HepG2 (cell line): ENCODE data around the gene SRP9. TPM values are rescaled to one million over a fixed set of nuclear protein-coding genes. Genes with fewer than 3 reads are reported as not detected.

Source experiments
- ARID2 ChIP-seq: sonication (generic); formaldehyde crosslinking; IDR thresholded peaks from 2 replicates; pipeline ENCODE4 v1.8.1; 2022; ENCODE audit warnings: mild to moderate bottlenecking, missing genetic modification reagents, borderline replicate concordance
- CCDC6 ChIP-seq: sonication (generic); formaldehyde crosslinking; IDR thresholded peaks from 2 replicates; pipeline ENCODE4 v1.8.1; 2022; ENCODE audit warnings: mild to moderate bottlenecking, missing genetic modification reagents, moderate library complexity
- ETV6 ChIP-seq: sonication (generic); formaldehyde crosslinking; conservative IDR thresholded peaks from 2 replicates; pipeline ENCODE4 v1.4.0; 2020; ENCODE audit warnings: missing genetic modification reagents
- FOXA1 ChIP-seq, 2 experiments: fragments of 450-650 bp in 1 of 2; sonication (generic) in 1 of 2; formaldehyde crosslinking in 1 of 2; IDR thresholded peaks; 2 replicates each; pipeline versions ENCODE4 v1.4.0 to v1.6.1; 2016 to 2020; ENCODE audit warnings: missing genetic modification reagents in 1 of 2
- HOXA7 ChIP-seq: sonication (generic); formaldehyde crosslinking; IDR thresholded peaks from 2 replicates; pipeline ENCODE4 v1.8.1; 2022; ENCODE audit warnings: mild to moderate bottlenecking, missing genetic modification reagents, moderate library complexity
- MNT ChIP-seq: fragments of 450-650 bp; IDR thresholded peaks from 2 replicates; pipeline ENCODE4 v1.6.1; 2016
- PATZ1 ChIP-seq: sonication (generic); formaldehyde crosslinking; IDR thresholded peaks from 2 replicates; pipeline ENCODE4 v1.4.0; 2020; ENCODE audit warnings: missing genetic modification reagents
- RNF219 ChIP-seq: sonication (generic); formaldehyde crosslinking; IDR thresholded peaks from 2 replicates; pipeline ENCODE4 v1.5.0; 2020; ENCODE audit warnings: mild to moderate bottlenecking, missing genetic modification reagents
- ZC3H13 ChIP-seq: sonication (generic); formaldehyde crosslinking; IDR thresholded peaks from 2 replicates; pipeline ENCODE4 v1.8.1; 2023; ENCODE audit warnings: mild to moderate bottlenecking, missing genetic modification reagents, moderate library complexity
- ZMYM2 ChIP-seq: sonication (generic); formaldehyde crosslinking; IDR thresholded peaks from 2 replicates; pipeline ENCODE4 v1.8.0; 2022; ENCODE audit warnings: mild to moderate bottlenecking, missing genetic modification reagents
- ZNF160 ChIP-seq: sonication (generic); formaldehyde crosslinking; IDR thresholded peaks from 2 replicates; pipeline ENCODE4 v1.8.0; 2022; ENCODE audit warnings: mild to moderate bottlenecking, inconsistent platforms, missing genetic modification reagents
- ZNF839 ChIP-seq: sonication (generic); formaldehyde crosslinking; IDR thresholded peaks from 2 replicates; pipeline ENCODE4 v1.4.0; 2020; ENCODE audit warnings: missing genetic modification reagents, mild to moderate bottlenecking, borderline replicate concordance
- ZNF878 ChIP-seq: sonication (generic); formaldehyde crosslinking; IDR thresholded peaks from 2 replicates; pipeline ENCODE4 v1.8.1; 2023; ENCODE audit warnings: mild to moderate bottlenecking, missing genetic modification reagents, moderate library complexity
- ZNF879 ChIP-seq: sonication (generic); formaldehyde crosslinking; IDR thresholded peaks from 2 replicates; pipeline ENCODE4 v1.8.1; 2023; ENCODE audit warnings: missing genetic modification reagents
- polyA plus RNA-seq, 8 experiments: library from polyadenylated mRNA; depleted of rRNA in 3 of 8; stranded (reverse) in 7 of 8; unstranded in 1 of 8; fragments of >200 nt; fragmentation: Illumina TruSeq in 4 of 8; extraction: Trizol in 4 of 8; gene quantifications; 2 replicates each; pipeline versions ENCODE4 v1.2.1 to v1.2.3, GENCODE V29; 2011 to 2016; ENCODE audit warnings: low read depth in 4 of 8, missing spikeins in 1 of 8, mixed read lengths in 1 of 8; ENCODE audit not compliant: insufficient read depth in 1 of 8
- total RNA-seq, 5 experiments: library from RNA; depleted of rRNA; stranded (reverse); fragments of >200 nt; fragmentation: Illumina TruSeq; extraction: Trizol; gene quantifications; 2 replicates each; pipeline ENCODE4 v1.2.3, GENCODE V29; 2016; ENCODE audit warnings: low read depth in 1 of 5
- TF ChIP-seq, protein P1 (sequence below): sonication (generic); formaldehyde crosslinking; IDR thresholded peaks from 2 replicates; pipeline ENCODE4 v1.5.0; 2020; ENCODE audit warnings: missing genetic modification reagents
- TF ChIP-seq, protein P2 (sequence below): sonication (generic); formaldehyde crosslinking; IDR thresholded peaks from 2 replicates; pipeline ENCODE4 v1.5.1; 2020; ENCODE audit warnings: mild to moderate bottlenecking, missing genetic modification reagents, borderline replicate concordance
- TF ChIP-seq, protein P3 (sequence below): sonication (generic); formaldehyde crosslinking; IDR thresholded peaks from 2 replicates; pipeline ENCODE4 v1.4.0; 2020; ENCODE audit warnings: mild to moderate bottlenecking, low read depth, missing genetic modification reagents

The SRP9 gene
- total and polyA plus RNA-seq, 2 of the 13 experiments (the other 11 are each of a cell fraction or from before 2014, with no cell fraction given): 251 to 307 TPM

GRCh38 chr1:225762444-225762843 lies 15.2 kb upstream of the SRP9 start (continued):
- TF ChIP-seq MNT (no peak), HOXA7 (CRISPR knock-in tag) (no peak), ZNF160 (CRISPR knock-in tag) (no peak), FOXA1 (IDR thresholded peaks at IDR 0.05) (no peak), FOXA1 (CRISPR knock-in tag; IDR thresholded peaks at IDR 0.05) (0 out of 2 replicates have a peak, but pooled peaks have one; percentile 25), RNF219 (CRISPR knock-in tag) (no peak), PATZ1 (CRISPR knock-in tag) (peak; percentile 91), ZMYM2 (no peak), ZNF878 (no peak), ZNF839 (CRISPR knock-in tag) (no peak), ZNF879 (CRISPR knock-in tag) (no peak), ARID2 (0 out of 2 replicates have a peak, but pooled peaks have one; percentile 36), CCDC6 (CRISPR knock-in tag) (no peak), ZC3H13 (CRISPR knock-in tag) (no peak), ETV6 (no peak)
- TF ChIP-seq, protein P1, sequence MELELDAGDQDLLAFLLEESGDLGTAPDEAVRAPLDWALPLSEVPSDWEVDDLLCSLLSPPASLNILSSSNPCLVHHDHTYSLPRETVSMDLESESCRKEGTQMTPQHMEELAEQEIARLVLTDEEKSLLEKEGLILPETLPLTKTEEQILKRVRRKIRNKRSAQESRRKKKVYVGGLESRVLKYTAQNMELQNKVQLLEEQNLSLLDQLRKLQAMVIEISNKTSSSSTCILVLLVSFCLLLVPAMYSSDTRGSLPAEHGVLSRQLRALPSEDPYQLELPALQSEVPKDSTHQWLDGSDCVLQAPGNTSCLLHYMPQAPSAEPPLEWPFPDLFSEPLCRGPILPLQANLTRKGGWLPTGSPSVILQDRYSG (CRISPR knock-in tag): no peak
- TF ChIP-seq, protein P2, sequence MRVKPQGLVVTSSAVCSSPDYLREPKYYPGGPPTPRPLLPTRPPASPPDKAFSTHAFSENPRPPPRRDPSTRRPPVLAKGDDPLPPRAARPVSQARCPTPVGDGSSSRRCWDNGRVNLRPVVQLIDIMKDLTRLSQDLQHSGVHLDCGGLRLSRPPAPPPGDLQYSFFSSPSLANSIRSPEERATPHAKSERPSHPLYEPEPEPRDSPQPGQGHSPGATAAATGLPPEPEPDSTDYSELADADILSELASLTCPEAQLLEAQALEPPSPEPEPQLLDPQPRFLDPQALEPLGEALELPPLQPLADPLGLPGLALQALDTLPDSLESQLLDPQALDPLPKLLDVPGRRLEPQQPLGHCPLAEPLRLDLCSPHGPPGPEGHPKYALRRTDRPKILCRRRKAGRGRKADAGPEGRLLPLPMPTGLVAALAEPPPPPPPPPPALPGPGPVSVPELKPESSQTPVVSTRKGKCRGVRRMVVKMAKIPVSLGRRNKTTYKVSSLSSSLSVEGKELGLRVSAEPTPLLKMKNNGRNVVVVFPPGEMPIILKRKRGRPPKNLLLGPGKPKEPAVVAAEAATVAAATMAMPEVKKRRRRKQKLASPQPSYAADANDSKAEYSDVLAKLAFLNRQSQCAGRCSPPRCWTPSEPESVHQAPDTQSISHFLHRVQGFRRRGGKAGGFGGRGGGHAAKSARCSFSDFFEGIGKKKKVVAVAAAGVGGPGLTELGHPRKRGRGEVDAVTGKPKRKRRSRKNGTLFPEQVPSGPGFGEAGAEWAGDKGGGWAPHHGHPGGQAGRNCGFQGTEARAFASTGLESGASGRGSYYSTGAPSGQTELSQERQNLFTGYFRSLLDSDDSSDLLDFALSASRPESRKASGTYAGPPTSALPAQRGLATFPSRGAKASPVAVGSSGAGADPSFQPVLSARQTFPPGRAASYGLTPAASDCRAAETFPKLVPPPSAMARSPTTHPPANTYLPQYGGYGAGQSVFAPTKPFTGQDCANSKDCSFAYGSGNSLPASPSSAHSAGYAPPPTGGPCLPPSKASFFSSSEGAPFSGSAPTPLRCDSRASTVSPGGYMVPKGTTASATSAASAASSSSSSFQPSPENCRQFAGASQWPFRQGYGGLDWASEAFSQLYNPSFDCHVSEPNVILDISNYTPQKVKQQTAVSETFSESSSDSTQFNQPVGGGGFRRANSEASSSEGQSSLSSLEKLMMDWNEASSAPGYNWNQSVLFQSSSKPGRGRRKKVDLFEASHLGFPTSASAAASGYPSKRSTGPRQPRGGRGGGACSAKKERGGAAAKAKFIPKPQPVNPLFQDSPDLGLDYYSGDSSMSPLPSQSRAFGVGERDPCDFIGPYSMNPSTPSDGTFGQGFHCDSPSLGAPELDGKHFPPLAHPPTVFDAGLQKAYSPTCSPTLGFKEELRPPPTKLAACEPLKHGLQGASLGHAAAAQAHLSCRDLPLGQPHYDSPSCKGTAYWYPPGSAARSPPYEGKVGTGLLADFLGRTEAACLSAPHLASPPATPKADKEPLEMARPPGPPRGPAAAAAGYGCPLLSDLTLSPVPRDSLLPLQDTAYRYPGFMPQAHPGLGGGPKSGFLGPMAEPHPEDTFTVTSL (CRISPR knock-in tag): no peak
- TF ChIP-seq, protein P3, sequence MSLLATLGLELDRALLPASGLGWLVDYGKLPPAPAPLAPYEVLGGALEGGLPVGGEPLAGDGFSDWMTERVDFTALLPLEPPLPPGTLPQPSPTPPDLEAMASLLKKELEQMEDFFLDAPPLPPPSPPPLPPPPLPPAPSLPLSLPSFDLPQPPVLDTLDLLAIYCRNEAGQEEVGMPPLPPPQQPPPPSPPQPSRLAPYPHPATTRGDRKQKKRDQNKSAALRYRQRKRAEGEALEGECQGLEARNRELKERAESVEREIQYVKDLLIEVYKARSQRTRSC (CRISPR knock-in tag): no peak
